ENCODE data around the gene DNMBP.
"Not testable (repeated sequence)": the region's sequence is repeated elsewhere in the genome, so short reads cannot be mapped to it uniquely, and the experiment has no call there.

Gene DNMBP

DNA sequence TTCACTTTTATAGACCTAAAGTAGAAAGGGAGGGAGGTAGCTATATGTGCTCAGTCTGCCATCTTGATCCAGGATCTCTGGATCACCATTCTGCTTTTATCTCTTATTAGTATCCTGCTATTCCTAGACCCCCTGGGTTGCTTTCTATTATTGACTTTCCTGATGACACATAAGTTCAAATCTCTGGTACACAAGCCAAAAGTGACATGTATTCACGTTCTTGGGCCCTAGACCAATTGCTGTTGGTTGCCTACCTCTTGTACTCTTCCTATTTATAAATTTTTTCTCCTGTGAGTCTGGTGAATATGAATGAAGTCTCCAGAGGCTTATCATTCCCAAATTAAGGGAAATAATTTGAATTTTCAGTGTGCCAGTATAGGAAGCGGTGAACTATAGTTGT lies 56.9 kb downstream of the DNMBP start:
- peaks cover 4 to 24% of the 10 kb centered on the region in 2 donors for H3K36me3 ChIP-seq (ENCODE audit: control insufficient read depth in 1 of 2, insufficient read depth in 2 of 2, low read length in 2 of 2)
- H3K27me3 ChIP-seq (ENCODE audit: control insufficient read depth in 1 of 2, insufficient read depth in 2 of 2, low read length in 2 of 2): no peaks in the 10 kb centered on the region

DNA sequence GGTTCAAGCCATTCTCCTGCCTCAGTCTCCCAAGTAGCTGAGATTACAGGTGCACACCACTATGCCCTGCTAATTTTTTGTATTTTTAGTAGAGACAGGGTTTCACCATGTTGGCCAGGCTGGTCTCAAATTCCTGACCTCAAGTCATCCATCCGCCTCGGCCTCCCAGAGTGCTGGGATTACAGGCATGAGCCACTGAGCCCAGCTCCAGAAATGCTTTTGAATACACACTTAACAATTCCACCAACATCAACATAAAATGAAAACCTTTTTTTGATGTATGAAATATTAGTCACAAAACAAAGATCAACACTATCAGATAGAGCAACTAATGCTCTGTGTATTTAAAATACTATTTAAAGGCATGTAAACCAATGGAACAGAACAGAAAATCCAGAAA lies 63.7 kb downstream of the DNMBP start:
- not testable (repeated sequence) for H3K36me3 ChIP-seq (ENCODE audit: control insufficient read depth in 1 of 2, insufficient read depth in 2 of 2, low read length in 2 of 2); H3K27me3 ChIP-seq (ENCODE audit: control insufficient read depth in 1 of 2, insufficient read depth in 2 of 2, low read length in 2 of 2); H3K9me3 ChIP-seq (ENCODE audit: control insufficient read depth in 1 of 2, low read length in 2 of 2); H3K9ac ChIP-seq (ENCODE audit: low read depth in 1 of 2, low read length in 2 of 2); H3K4me3 ChIP-seq (ENCODE audit: low read depth in 1 of 2, low read length in 2 of 2); H3K27ac ChIP-seq (ENCODE audit: low read depth, low read length)
- H3K4me1 ChIP-seq (ENCODE audit: control insufficient read depth in 1 of 2, insufficient read depth in 2 of 2, low read length in 2 of 2): peaks cover 0 to 13% of the 10 kb centered on the region in 2 donors

More for the DNA sequence above, 56.9 kb downstream of the DNMBP start:
- Histone ChIP-seq H3K9ac (ENCODE audit: low read depth in 1 of 2, low read length in 2 of 2) (no peak overlapping the region), H3K4me3 (ENCODE audit: low read depth in 1 of 2, low read length in 2 of 2) (no peak overlapping the region), H3K27ac (ENCODE audit: low read depth, low read length) (no peak overlapping the region), H3K4me1 (ENCODE audit: control insufficient read depth in 1 of 2, insufficient read depth in 2 of 2, low read length in 2 of 2) (no peaks in the 10 kb centered on the region), H3K9me3 (ENCODE audit: control insufficient read depth in 1 of 2, low read length in 2 of 2) (peaks cover 0 to 2% of the 10 kb centered on the region in 2 donors)

GRCh38 chr10:99945263-99945662 lies 64.5 kb downstream of the DNMBP start:
- Histone ChIP-seq H3K9ac (ENCODE audit: low read depth in 1 of 2, low read length in 2 of 2) (no peak overlapping the region), H3K36me3 (ENCODE audit: control insufficient read depth in 1 of 2, insufficient read depth in 2 of 2, low read length in 2 of 2) (no peaks in the 10 kb centered on the region), H3K9me3 (ENCODE audit: control insufficient read depth in 1 of 2, low read length in 2 of 2) (no peaks in the 10 kb centered on the region), H3K27me3 (ENCODE audit: control insufficient read depth in 1 of 2, insufficient read depth in 2 of 2, low read length in 2 of 2) (no peaks in the 10 kb centered on the region), H3K4me3 (ENCODE audit: low read depth in 1 of 2, low read length in 2 of 2) (no peak overlapping the region), H3K27ac (ENCODE audit: low read depth, low read length) (no peak overlapping the region), H3K4me1 (ENCODE audit: control insufficient read depth in 1 of 2, insufficient read depth in 2 of 2, low read length in 2 of 2) (peaks cover 0 to 13% of the 10 kb centered on the region in 2 donors)

- H3K27me3 ChIP-seq (ENCODE audit: control insufficient read depth in 1 of 2, insufficient read depth in 2 of 2, low read length in 2 of 2): no peaks in the 10 kb centered on the region
- peaks cover 0 to 13% of the 10 kb centered on the region in 2 donors for H3K4me1 ChIP-seq (ENCODE audit: control insufficient read depth in 1 of 2, insufficient read depth in 2 of 2, low read length in 2 of 2)
- H3K9ac ChIP-seq (ENCODE audit: low read depth in 1 of 2, low read length in 2 of 2): no peak overlapping the region
- no peaks in the 10 kb centered on the region for H3K9me3 ChIP-seq (ENCODE audit: control insufficient read depth in 1 of 2, low read length in 2 of 2)
- no peaks in the 10 kb centered on the region for H3K36me3 ChIP-seq (ENCODE audit: control insufficient read depth in 1 of 2, insufficient read depth in 2 of 2, low read length in 2 of 2)
- H3K27ac ChIP-seq (ENCODE audit: low read depth, low read length): no peak overlapping the region
- H3K4me3 ChIP-seq (ENCODE audit: low read depth in 1 of 2, low read length in 2 of 2): no peak overlapping the region
Observed at GRCh38 chr10:99944860-99945259, 64.9 kb downstream of the DNMBP start.

DNA sequence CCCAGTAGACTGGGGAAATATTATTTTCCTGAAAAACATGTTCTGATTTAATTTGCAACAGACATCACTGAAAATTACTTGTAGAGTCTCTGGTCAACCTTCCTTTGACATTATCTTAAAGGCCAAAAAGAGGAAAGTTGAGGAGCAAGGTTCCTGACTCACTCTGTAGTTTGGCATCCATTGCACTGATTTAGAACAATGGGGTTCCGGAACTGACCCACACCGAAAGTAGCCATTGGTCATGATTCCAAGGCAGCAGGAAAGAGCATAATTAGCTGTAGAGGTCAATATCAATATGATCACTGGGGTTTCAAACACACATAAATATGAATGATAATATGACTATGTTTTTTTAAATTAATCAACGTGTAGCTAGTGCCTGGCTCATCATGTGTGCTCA lies 65.8 kb downstream of the DNMBP start:
- Histone ChIP-seq H3K9me3 (ENCODE audit: control insufficient read depth in 1 of 2, low read length in 2 of 2) (no peaks in the 10 kb centered on the region), H3K36me3 (ENCODE audit: control insufficient read depth in 1 of 2, insufficient read depth in 2 of 2, low read length in 2 of 2) (no peaks in the 10 kb centered on the region), H3K4me3 (ENCODE audit: low read depth in 1 of 2, low read length in 2 of 2) (no peak overlapping the region), H3K27me3 (ENCODE audit: control insufficient read depth in 1 of 2, insufficient read depth in 2 of 2, low read length in 2 of 2) (no peaks in the 10 kb centered on the region), H3K9ac (ENCODE audit: low read depth in 1 of 2, low read length in 2 of 2) (no peak overlapping the region), H3K4me1 (ENCODE audit: control insufficient read depth in 1 of 2, insufficient read depth in 2 of 2, low read length in 2 of 2) (peaks cover 3 to 17% of the 10 kb centered on the region in 2 donors), H3K27ac (ENCODE audit: low read depth, low read length) (no peak overlapping the region)

DNA sequence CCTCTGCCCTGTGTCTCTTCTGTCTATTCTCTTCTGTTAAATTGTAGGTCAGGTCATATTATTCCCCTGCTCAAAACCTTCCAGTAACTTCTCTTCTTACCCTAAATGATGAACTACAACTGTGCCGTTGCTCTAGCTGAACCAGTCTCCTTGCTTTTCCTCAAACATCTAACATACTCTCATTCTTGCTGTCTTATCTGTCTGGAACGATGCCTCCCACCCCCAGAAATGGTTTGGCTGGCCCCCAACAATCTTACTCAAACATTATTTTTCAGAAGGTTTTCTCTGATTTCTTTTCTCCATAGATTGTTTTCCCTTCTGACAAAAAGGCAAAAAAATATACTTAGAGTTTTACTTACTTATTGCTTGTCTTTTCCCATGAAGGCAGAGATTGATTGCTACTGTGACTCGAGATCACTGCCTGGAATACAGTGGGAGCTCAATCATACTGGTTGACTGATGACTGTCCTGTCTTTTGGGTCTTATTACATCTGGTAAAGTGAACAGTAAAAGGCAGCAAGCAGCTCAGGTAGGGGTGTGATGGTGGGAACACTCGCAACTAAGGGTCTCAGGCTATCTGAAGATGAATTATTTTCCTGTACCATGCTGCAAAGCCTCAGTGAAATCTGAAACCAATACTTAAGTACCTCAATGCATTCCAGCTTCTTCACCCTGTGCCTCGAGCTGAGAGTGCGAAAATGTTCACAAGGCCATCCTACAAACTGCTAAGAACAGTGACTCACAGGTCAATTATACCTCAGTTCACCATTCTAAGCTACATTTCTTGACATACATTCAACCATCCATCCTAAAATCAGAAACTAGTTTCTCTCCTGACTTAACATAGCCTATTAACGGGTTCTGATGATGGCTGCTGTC lies 67.6 kb downstream of the DNMBP start:
- Histone ChIP-seq H3K9ac (ENCODE audit: low read depth in 1 of 2, low read length in 2 of 2) (no peak overlapping the region), H3K27ac (ENCODE audit: low read depth, low read length) (no peak overlapping the region), H3K4me1 (ENCODE audit: control insufficient read depth in 1 of 2, insufficient read depth in 2 of 2, low read length in 2 of 2) (peaks cover 19 to 28% of the 10 kb centered on the region in 2 donors)

DNA sequence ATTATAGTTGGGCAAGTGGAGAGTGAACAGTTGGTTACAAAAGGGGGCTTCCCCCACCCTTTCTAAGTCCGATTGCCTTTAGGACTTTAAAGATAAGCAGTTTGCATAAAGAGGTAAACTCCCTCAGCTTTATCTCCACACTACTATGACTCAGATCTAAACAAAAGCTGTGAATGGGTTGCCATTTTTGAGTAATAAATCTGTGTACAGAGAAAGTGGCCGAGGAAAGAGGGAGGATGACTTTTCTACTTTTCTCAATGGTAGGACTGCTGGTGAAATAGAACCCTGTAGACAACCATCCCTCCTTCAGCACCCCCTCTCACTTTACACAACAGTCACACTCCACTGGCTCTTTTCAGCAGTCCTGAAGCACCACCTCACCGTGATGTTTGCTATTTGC lies 71.2 kb downstream of the DNMBP start:
- H3K27ac ChIP-seq (ENCODE audit: low read depth, low read length): no peak overlapping the region
- no peaks in the 10 kb centered on the region for H3K36me3 ChIP-seq (ENCODE audit: control insufficient read depth in 1 of 2, insufficient read depth in 2 of 2, low read length in 2 of 2)
- H3K4me1 ChIP-seq (ENCODE audit: control insufficient read depth in 1 of 2, insufficient read depth in 2 of 2, low read length in 2 of 2): peaks cover 17 to 19% of the 10 kb centered on the region in 2 donors
- H3K4me3 ChIP-seq (ENCODE audit: low read depth in 1 of 2, low read length in 2 of 2): no peak overlapping the region
- H3K9ac ChIP-seq (ENCODE audit: low read depth in 1 of 2, low read length in 2 of 2): no peak overlapping the region
- H3K27me3 ChIP-seq (ENCODE audit: control insufficient read depth in 1 of 2, insufficient read depth in 2 of 2, low read length in 2 of 2): no peaks in the 10 kb centered on the region
- no peaks in the 10 kb centered on the region for H3K9me3 ChIP-seq (ENCODE audit: control insufficient read depth in 1 of 2, low read length in 2 of 2)

More for the DNA sequence above, 67.6 kb downstream of the DNMBP start:
- no peak overlapping the region for H3K4me3 ChIP-seq (ENCODE audit: low read depth in 1 of 2, low read length in 2 of 2)
- H3K9me3 ChIP-seq (ENCODE audit: control insufficient read depth in 1 of 2, low read length in 2 of 2): no peaks in the 10 kb centered on the region
- no peaks in the 10 kb centered on the region for H3K27me3 ChIP-seq (ENCODE audit: control insufficient read depth in 1 of 2, insufficient read depth in 2 of 2, low read length in 2 of 2)
- no peaks in the 10 kb centered on the region for H3K36me3 ChIP-seq (ENCODE audit: control insufficient read depth in 1 of 2, insufficient read depth in 2 of 2, low read length in 2 of 2)

- Histone ChIP-seq H3K27me3 (ENCODE audit: control insufficient read depth in 1 of 2, insufficient read depth in 2 of 2, low read length in 2 of 2) (no peaks in the 10 kb centered on the region), H3K9me3 (ENCODE audit: control insufficient read depth in 1 of 2, low read length in 2 of 2) (no peaks in the 10 kb centered on the region), H3K9ac (ENCODE audit: low read depth in 1 of 2, low read length in 2 of 2) (no peak overlapping the region), H3K27ac (ENCODE audit: low read depth, low read length) (no peak overlapping the region), H3K4me1 (ENCODE audit: control insufficient read depth in 1 of 2, insufficient read depth in 2 of 2, low read length in 2 of 2) (peaks cover 17 to 22% of the 10 kb centered on the region in 2 donors), H3K4me3 (ENCODE audit: low read depth in 1 of 2, low read length in 2 of 2) (no peak overlapping the region), H3K36me3 (ENCODE audit: control insufficient read depth in 1 of 2, insufficient read depth in 2 of 2, low read length in 2 of 2) (no peaks in the 10 kb centered on the region)
Observed at GRCh38 chr10:99937630-99938029, 72.1 kb downstream of the DNMBP start.

DNA sequence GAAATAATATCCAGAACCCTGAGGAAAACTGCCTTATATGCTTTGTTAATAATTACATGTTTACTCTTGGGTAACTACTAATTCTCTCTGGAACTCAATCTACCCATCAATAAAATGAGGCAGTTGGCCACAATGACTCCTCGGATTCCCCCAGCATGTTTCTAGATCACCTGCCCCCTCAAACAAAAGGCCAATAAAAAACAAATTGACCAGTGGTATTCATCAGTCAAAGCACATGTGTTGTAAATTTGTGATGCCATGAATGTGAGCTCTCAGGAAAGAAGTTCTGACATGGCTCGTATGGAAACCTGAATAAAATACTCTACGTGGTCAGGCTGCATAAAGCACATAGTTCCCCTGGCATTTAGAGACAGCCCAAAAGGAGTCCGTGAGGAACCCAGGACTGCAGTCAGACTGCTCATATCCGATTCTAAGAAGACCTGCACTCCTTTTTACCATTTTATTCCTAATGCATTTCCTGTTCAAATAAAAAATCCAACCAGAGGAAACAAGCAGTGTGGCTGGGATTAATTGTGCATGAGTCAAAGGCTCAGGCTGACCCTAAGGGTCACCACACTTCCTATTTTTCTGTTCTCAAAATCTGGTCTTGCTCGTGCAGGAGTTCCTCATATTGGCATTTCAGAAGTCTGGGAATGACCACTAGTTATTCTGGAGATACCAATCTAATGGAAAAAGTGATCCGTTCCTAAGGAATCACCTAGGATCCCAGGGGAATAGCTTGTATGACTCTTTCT lies 77.4 kb downstream of the DNMBP start:
- Histone ChIP-seq H3K4me3 (ENCODE audit: low read depth in 1 of 2, low read length in 2 of 2) (peak overlapping the region in 1 of 2 donors; percentile 91), H3K4me1 (ENCODE audit: control insufficient read depth in 1 of 2, insufficient read depth in 2 of 2, low read length in 2 of 2) (peaks cover 13 to 14% of the 10 kb centered on the region in 2 donors)
- not testable (repeated sequence) for H3K36me3 ChIP-seq (ENCODE audit: control insufficient read depth in 1 of 2, insufficient read depth in 2 of 2, low read length in 2 of 2); H3K9ac ChIP-seq (ENCODE audit: low read depth in 1 of 2, low read length in 2 of 2); H3K9me3 ChIP-seq (ENCODE audit: control insufficient read depth in 1 of 2, low read length in 2 of 2); H3K27ac ChIP-seq (ENCODE audit: low read depth, low read length); H3K27me3 ChIP-seq (ENCODE audit: control insufficient read depth in 1 of 2, insufficient read depth in 2 of 2, low read length in 2 of 2)

All from duodenal mucosa (tissue), 2 donors.